NCI-H526 treated with DMSO at 0.1 percent for 48 hours (cell line): ENCODE data around the gene TPD52L1.

ENCODE experiments used
- DNase-seq: peaks from one replicate; lab custom pipeline; 2025; lab: John Stamatoyannopoulos, UW

Gene TPD52L1

DNA sequence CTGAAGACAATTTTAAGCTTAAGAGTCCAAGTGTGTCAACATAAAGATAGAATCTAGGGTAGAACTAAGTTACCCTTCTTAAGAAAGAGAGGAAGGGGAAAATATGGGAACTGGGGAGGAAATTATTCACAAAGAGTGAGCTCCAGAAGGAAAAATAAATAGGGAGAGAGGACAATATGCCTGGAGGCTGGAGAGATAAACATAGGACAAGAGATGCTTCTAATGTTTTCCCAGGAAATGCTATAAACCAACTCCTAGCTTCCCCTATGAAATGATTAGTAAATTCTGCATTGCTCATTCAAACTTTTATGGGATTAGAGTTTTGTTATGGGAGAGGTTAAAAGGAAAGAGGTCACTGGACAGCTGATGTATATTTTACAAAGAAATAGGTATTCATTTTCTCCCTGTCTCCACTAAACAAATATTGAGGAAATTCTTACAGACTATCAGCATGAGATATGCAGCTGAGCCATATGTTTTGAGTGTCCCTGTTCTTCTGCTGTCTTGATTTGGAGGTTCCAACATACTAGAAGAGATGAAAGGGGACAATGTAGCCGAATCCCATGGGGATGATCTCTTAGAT, 22.0 kb downstream of the TPD52L1 start:
- DNase-seq = no peak

DNA sequence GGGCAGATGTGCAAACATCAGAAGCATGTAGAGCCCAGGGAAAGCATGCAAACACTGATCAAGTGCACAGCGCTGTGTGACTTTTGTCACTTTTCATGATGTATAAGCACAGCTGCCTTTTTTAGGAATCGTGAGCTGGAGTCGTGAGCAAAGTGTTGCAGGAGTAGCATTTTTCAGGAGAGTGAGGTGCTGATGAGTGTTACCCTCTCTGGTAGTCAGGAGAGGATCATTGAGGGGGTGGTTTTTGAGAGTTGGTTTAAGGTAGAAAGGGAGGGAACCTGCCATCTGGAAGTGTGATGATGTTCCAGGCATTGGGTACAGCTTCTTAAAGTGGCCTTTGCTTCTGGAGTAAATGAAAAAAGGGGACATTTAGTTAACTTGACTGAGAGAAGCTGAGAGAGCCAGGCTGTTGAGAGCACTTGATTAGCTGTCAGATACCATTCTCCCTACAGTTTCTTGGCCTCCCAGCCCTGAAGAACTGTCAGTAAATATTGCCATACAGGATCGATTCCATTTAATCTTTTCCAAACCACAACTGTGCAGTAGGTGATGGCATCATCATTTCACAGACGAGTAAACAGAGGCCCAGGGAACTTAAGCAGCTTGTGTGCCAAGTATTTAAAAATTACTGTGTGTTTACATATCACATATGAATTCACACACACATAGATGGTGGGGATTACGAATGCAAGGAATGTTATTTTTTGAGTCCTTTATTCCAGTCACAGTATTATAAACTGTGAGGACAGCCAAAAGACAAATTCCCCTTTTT, 28.9 kb downstream of the TPD52L1 start:
- DNase-seq = no peak

DNA sequence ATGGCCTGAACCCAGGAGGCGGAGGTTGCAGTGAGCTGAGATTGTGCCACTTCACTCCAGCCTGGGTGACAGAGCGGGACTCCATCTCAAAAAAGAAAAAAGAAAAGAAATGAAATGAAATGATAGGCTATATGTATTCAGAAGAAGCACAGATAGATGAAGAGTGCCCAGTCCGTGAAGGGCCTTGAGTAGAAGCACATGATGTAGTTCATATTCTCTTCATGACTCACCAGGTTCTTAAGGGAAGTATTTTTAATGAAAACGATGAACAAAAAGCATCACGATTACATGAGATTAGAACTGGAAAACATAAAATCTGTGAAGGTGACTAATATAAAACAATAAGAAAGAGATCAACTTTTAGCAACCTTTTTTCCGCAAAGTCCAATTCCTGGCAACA, 29.8 kb downstream of the TPD52L1 start:
- DNase-seq = no peak

DNA sequence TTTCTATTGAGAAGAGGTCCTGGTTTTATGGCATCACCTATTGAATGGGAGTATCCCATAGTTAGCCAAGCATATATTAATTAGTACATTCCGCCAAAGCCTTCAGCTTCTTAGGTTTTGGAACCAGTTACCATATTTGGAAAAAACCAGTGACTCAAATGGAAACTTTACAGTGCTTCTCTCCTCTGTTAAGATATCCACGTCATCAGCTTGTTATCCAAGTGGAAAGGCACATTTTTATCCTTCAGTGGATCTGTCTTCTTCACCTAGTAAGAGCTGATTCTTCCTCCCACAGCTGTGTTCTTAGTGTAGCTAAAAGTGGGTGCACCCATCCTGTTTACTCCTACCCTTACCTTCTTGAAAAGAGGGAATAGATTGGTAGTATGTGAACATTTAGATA, 34.5 kb downstream of the TPD52L1 start:
- no peak for DNase-seq

DNA sequence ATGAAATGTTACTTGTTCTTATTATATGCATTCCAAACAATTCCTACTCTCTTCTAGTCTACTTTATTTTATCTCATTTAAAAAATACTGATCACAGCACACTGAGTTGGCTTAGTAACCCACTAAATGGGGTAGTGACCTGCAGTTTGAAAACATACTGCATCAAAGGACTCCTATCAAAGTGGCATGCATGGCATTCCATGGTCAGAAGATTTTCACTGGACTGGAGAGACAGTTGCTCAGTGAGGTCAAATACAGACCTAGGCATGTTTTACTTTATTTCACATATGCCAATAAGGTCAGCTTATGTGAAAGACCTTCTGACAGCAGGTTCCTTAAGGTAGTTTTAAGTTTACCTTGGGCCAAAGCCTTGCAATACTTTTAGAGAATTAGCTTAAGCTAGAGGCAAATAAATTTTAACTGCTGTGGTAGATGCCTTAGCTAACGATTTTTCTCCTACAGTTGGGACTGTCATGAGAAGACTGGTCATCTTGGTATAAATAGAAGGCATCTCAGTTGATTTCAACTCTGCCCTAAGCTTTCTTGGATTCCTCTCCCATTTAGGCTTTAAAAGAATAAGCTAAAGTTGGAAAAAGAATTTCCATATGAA, 35.1 kb downstream of the TPD52L1 start:
- no peak for DNase-seq

DNA sequence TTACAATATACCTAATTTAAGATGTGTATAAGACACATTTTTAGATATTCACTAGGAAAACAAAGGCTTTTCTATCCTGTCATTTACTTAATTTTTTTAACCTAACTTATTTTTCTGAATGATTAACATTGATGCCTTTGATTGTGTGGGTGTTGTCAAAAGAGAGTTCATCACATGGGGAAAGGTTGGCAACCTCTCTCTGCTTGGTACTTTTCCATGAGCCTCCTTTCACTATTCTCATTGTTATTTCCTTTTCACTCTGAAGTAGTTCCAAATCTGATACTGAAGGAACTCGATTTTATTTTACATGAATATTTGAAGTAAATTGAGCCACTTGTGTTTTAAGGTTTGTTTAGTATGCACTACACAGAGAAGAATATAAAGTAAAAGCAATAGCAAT, 35.9 kb downstream of the TPD52L1 start:
- DNase-seq = no peak

DNA sequence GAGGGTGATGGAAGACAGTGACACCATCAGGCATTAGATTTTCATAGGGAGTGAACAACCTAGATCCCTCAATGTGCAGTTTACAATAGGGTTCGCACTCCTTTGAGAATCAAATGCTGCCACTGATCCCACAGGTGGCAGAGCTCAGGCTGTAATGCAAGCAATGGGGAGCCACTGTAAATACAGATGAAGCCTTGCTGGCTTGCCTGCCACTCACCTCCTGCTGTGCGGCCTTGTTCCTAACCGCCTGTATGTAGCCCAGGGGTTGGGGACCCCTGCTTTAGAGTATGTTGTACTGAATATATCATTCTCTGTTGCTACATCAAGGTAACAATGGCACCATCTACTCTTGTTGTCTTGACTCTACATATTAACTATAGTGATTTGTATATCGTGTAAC, 37.1 kb downstream of the TPD52L1 start:
- DNase-seq = no peak

DNA sequence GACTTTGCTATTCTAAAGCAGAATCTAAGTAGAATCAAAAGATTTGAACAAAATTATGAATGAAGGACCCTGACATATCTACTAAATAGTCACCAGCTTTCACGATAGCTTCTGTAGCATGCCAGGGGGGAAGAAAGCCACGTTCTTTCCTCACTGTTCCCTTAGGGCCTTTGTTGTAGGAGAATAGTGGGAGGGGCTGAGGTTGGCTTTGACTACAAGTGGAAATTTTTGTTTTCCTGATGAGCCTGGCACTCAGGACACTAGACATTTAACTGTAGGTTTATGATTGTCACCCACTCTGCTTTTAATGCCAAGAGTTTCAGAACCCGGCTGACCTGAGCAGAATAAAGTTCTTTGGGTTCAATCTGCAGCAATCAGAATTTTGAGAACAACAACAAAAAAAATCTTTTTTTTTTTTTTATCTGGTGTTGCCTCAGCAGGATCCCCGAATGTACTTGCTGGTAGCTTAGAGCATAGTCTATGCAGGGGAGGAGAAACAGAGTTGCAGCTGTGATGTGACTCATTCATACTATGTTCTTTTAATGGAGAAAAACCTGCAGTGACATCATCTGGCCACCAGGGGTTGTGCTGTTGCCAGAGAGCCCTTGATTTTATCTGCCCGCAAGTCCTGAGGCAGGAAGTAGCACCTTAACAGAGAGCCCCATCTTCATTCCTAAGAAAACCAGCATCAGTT, 38.5 kb downstream of the TPD52L1 start:
- DNase-seq = peak; percentile 18

DNA sequence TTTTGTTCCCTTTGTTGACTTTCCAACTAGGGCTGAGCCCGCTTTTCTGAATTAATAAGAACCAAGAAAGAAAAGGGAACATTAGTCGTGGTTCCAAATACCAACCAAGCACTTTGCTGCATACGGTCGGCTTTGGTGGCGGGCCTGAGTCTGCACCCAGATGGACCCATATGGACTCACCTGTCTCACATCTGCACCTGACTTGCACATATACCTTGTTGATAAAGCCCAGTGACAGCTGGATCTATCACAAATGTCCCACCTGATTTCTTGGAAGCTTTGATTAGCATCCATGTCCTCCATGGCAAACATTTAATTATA, 39.0 kb downstream of the TPD52L1 start:
- DNase-seq = no peak

DNA sequence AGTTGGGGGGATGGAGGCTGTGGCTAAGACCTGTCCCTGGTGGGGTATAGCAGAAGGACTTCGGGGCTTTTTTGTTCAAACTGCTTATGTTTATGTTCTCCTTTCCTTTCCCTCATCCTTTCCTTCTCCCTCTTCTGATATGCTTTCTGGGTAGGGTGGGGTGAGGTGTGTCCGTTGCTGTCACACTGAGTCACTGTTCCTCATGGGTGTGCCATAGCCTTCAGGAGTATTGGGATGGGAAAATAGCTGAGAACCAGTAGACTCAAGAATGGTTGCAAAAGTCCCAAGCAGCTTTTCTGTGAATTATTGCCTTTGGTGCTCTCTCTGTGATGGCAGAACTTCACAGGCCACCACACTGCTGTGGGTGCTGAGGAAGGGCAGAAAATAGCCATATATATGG, 39.6 kb downstream of the TPD52L1 start:
- DNase-seq = no peak

DNA sequence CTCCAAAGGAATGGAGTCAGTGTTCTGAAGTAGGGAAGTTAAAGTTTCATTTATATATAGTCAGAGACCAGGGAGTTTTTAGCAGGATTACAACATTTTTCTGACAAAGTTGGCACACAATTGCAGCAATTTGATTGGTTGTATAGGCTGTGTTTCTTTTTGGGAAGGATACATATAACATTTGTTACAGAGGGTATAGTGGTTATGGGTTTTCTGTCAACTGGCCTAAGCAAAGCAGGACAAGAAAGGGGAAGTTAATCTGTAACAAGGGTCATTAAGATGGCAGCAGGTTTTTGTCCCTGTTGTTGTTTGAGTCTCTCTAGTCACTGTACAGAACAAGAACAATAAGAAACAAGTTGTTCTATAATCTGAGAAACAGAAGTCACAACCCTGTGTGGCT, 41.4 kb downstream of the TPD52L1 start:
- no peak for DNase-seq

DNA sequence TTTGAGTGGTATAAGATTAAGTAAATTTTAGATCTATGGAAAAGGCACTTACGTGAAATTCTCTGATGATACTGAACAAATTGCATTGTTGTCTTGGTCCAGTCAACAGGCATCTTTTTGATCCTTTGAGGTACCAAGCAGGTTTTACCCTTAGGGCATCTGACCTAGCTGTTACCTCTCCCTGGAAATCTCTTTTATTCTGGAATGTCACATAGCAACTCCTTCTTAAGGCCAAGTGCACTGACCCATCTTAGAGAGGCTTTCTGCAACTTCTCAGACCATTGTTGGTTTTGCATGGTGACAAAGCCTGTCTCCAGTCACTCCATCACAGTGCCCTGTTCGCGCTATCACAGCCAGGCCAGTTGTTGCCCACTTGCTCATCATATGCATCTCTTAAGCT, 42.0 kb downstream of the TPD52L1 start:
- no peak for DNase-seq

DNA sequence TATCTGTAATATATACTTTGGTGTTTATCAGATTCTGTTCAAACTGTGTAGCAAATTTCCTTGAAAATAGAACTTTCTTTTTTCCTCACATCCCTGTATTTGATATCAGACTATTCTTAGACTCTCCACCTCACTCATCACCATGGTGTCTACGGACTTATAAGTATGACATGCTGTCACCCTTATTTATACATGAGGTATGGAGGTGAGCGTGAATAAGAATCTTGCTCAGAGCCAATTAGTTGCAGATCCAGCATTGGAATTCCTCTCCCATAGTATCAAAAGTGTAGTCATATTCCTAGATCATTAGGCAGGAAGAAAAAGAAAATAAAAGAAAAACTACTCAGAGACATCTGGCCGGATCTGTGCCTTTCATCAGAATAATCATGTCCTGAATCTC, 43.0 kb downstream of the TPD52L1 start:
- no peak for DNase-seq

DNA sequence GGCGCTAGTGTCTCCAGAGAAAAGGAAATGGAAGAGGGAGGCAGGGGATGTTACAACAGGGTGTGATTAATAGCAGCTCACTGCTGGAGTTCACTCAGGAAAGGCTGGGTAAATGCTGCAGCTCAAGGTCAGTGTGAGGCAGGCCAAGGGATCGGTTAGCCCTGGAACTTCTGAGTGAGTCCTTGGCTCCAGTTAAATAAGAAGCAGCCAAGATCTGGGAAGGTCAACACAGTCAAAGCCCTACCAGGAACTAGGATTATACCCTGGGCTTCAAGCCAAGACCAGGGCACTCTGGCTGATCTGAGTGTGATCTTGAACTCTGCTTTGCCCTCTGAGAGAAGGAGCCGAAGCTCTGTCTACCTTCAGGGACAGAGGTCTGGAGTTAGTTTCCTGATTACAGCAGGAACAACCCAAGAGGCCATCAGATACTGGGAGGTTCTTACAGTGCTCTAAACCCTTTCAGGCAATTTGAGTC, 44.3 kb downstream of the TPD52L1 start:
- no peak for DNase-seq

DNA sequence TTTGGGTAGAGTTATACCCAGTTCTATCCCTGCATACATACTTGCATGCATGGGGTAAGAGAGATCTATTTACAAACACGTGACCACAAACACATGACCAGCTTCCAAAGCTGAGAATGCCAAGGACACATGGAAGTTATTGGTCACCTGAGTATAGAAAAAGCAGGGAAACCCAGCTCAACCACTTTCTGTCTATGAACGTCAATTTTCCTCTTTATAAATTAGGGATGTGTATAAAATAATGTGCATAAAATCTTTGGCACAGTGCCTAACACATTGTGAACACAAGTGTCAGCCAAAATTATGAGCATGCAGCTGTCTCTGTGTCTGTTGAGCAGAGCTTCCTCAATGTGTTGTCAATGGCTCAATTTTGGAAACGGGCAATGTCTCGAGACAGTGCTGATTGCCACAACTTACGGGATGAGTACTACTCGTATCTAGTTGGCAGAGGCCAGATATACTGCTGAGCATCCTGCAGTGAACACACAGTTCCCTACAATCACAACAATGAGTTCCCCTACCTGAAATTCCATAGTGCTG, 44.9 kb downstream of the TPD52L1 start:
- DNase-seq = no peak

DNA sequence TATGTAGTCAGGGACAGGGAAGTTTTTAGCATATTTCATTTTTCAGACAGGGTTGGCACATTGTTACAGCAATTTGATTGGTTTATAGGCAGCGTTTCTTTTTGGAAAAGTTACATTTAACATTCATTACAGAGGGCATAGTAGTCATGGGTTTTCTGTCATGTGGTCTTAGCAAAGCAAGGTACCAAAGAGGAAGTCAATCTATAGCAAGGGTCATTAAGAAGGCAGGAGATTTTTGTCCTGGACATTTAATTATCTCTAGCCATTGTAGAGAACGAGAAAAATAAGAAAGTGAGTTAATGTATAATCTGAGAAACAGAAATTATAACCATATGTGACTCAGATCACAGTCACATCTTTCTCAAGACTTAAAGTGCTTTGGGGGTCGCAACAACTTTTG, 47.4 kb downstream of the TPD52L1 start:
- no peak for DNase-seq

DNA sequence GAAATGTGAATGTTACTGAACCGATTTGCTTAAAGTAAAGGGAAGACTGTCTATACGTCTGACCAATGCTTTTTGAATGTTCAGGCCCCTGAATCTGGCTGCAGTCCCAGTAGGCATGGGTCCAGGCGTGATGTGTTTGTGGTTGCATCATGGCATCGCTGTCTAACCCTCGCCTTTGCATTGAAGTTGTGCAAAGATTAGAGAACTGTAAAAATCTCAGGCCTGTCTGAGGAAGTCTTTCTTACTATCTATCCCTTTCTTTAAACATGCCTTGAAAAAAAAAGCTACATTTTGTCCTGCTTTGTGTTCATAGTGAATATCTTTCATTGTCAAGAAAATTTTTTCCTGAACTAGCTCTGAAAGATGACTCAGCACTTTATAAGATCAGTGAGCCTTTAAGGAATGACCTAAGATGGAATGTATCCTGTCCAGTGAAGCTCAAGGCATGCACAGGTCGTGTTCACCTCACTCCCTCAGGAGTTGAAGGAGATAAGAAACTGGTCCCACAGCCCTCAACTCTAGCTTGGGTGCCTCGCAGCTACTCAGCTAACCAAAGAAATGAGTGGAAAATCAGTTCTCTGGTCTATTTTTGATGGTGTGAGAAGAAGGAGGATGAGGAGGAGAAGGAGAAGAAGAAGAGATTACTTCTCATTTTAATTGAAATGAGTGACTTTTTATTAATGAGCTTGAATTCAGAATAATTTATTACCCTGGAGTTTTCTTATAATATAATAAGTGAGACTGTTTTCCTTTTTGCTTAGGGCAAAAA, 48.6 kb downstream of the TPD52L1 start:
- DNase-seq = no peak

DNA sequence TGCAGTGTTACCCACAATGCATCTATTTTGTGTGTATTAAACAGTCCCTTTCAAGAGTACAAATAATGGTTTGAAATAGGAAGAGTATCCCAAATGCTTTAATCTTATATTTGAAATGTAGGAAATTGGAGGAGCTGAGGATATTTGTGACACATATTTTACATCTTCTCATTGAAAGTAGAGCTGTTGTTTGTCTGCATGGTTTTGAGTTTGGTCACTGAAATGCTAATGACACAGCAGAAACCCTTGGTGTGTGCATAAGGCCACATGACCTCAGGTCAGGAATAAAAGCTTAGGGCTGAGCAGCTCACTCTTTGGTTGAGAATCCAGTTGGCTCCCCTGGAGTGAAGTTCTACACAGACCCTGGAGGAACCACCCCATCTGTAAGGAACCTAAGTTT, 49.8 kb downstream of the TPD52L1 start:
- no peak for DNase-seq

DNA sequence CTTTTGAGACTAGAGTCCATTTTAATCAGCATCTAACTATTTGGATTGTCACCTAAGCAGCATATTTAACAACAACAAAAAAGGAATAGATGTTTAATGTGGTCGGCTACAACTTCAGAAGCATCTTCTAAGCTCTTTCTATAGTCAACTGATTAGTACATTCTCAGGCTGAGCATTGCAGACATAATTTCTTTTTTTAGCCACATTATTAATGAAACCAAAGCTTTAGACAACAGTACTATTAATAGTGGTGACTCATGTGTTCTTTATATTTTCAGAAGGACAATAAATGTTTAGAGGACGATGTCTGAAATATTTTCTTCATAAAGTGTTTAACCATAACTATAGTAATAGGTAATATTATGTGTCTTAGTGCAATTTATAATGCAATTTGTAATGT, 52.4 kb downstream of the TPD52L1 start:
- no peak for DNase-seq

DNA sequence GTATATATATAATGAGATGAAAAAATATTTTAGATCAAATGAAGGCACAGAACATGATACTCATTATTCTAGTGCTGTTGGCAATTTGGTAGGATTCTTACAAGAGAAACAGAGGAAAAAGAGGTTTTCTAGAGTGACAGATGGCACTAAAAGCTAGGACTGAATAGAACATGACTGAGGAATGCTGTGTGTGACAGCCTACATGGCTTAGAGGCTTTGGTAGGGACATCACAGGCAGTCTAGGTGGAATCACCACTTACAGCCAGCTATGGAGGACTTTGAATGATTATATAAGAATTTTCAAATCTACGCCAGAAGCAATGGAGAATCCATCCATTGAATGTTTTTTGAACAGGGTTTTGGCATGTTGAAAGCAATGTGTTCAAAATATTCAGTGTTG, 52.8 kb downstream of the TPD52L1 start:
- DNase-seq = no peak

DNA sequence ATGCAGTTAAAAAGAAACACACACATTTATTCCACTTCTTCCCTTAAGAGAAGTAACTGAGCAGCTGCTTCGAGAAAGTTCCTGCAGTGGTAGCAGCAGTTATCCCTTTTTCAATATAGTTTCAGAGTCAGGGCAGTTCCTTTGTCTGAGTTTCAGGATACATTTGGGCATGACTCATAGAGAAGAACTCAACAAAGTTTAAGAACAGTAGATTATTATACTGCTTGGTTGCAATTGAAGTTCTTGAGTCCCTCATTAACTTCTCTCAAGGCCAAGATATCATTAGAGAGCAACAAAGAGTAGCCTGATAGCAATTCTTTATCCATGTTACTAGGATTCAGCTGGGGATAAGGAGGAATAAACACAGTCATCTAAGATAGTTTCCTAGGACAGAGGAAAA, 54.4 kb downstream of the TPD52L1 start:
- no peak for DNase-seq

DNA sequence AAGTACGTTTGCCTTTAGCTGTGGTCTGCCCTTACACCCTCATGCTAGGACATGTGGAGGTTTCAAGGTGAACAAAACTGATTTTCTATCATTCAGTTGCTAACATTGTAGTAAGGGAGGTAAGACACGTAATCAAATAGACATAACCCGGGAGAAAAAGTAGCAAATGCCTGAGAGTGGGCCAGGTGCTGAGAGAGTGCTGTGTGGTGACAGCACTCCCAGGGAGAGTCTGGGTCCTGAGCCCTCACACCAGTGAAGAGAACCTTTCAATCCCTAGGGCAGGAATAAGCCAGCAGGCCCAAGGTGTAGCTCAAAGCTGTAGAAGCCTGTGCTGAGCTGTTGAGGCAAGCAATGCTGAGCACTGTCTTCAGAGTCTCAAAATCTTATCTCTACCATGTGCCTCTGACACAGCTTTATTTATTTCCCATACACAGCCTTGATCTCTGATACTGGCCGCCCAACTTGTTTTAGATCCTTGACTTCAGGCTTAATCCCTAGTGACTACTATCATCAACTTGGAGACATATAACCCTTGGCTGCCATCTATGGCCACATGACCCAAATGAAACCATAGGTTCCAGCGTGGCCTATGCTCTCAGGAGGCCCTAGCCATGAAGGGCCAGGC, 55.2 kb downstream of the TPD52L1 start:
- DNase-seq = no peak
